Mesothelial cell of epicardium (in vitro differentiated cells): ENCODE data around the gene SSR1. TPM values are rescaled to one million over a fixed set of nuclear protein-coding genes. Genes with fewer than 3 reads are reported as not detected.
"Not testable (repeated sequence)": the region's sequence is repeated elsewhere in the genome, so short reads cannot be mapped to it uniquely, and the experiment has no call there.

Experiments used
- DNase-seq, 2 experiments: peaks; one replicate each; pipeline ENCODE4 v3.0.0; 2021; ENCODE audit warnings: low spot score in 2 of 2; ENCODE audit not compliant: unreplicated experiment in 2 of 2
- H3K27ac Mint-ChIP-seq: 2 replicates; pipeline ENCODE4 v1.8.0; 2021; ENCODE audit warnings: mixed read lengths
- H3K27me3 Mint-ChIP-seq: 2 replicates; pipeline ENCODE4 v1.8.0; 2021; ENCODE audit warnings: low read depth, mixed read lengths
- H3K36me3 Mint-ChIP-seq: 2 replicates; pipeline ENCODE4 v1.8.0; 2021; ENCODE audit warnings: mixed read lengths
- H3K4me1 Mint-ChIP-seq: 2 replicates; pipeline ENCODE4 v1.8.0; 2021; ENCODE audit warnings: mixed read lengths
- H3K4me3 Mint-ChIP-seq: 2 replicates; pipeline ENCODE4 v1.8.0; 2021; ENCODE audit warnings: mild to moderate bottlenecking, moderate library complexity, mixed read lengths
- H3K9me3 Mint-ChIP-seq: 2 replicates; pipeline ENCODE4 v1.8.0; 2021; ENCODE audit warnings: mixed read lengths
- total RNA-seq: library from RNA; stranded (reverse); gene quantifications from 3 replicates; pipeline ENCODE4 v1.2.1, GENCODE V29; 2021
- TF ChIP-seq, protein P1 (sequence below): fragments of 200-600 bp; sonication (generic); IDR thresholded peaks from one replicate; pipeline ENCODE4 v1.5.0; 2021; ENCODE audit warnings: antibody characterized with exemption; ENCODE audit not compliant: unreplicated experiment

SSR1 gene
- total RNA-seq, 1 donor from 2014 or later, result 115 TPM

DNA sequence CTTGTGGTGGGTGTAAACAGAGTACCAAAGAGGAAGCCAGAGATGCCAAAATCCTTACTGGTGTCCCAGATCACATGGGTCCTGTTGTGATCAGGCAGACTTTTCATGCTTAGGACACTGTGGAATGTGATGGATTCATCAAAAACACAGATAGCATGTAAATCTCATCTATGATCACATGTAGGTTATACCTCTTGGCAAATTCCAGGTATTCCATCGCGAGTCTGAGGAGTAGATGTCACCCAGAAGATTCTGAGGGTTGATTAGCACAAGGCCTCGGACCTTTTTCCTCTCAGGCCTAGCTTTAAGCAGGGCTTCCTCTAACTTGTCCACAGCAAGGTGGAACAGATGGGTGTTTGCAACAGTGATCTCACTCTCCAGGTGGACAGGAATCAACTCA, 28.3 kb upstream of the SSR1 start:
- Mint-ChIP-seq H3K27ac (no peak overlapping the region), H3K9me3 (no peaks in the 10 kb centered on the region), H3K4me1 (no peaks in the 10 kb centered on the region), H3K4me3 (no peak overlapping the region), H3K27me3 (no peaks in the 10 kb centered on the region), H3K36me3 (no peaks in the 10 kb centered on the region)
- TF ChIP-seq, protein P1, sequence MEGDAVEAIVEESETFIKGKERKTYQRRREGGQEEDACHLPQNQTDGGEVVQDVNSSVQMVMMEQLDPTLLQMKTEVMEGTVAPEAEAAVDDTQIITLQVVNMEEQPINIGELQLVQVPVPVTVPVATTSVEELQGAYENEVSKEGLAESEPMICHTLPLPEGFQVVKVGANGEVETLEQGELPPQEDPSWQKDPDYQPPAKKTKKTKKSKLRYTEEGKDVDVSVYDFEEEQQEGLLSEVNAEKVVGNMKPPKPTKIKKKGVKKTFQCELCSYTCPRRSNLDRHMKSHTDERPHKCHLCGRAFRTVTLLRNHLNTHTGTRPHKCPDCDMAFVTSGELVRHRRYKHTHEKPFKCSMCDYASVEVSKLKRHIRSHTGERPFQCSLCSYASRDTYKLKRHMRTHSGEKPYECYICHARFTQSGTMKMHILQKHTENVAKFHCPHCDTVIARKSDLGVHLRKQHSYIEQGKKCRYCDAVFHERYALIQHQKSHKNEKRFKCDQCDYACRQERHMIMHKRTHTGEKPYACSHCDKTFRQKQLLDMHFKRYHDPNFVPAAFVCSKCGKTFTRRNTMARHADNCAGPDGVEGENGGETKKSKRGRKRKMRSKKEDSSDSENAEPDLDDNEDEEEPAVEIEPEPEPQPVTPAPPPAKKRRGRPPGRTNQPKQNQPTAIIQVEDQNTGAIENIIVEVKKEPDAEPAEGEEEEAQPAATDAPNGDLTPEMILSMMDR, result no peak
- DNase-seq, result no peak

DNA sequence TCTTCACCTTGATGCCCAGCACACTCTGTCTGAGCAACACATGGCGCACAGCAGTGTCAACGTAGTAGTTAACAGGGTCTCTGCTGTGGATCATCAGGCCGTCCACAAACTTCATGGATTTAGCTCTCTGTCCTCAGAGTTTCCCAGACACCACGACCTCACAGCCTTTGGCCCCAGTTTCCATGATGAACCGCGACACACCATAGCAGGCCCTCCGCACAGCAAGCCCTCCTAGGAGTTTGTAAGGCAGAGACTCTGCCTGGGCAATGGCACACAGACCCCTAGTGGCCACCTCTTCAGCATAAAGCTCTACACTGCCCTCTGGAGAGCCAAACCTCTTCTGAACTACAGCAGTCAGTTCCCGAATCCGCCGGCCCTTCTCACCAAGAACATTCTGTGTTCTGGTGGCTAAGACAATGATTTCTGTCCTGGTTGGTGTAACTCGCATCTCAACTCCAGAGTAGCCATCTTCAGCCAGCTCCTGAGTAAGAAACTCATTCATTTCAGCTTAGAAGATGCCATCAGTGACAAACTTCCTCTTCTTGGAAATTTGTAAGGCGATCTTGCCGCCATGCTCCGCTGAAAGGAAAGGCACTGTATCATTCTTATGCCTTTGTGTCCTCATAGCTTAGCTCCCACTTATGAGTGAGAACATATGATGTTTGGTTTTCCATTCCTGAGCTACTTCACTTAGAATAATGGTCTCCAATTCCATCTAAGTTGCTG, 26.2 kb upstream of the SSR1 start:
- H3K36me3 Mint-ChIP-seq, H3K4me1 Mint-ChIP-seq, H3K27ac Mint-ChIP-seq, DNase-seq, H3K27me3 Mint-ChIP-seq, H3K9me3 Mint-ChIP-seq, H3K4me3 Mint-ChIP-seq: not testable (repeated sequence)

DNA sequence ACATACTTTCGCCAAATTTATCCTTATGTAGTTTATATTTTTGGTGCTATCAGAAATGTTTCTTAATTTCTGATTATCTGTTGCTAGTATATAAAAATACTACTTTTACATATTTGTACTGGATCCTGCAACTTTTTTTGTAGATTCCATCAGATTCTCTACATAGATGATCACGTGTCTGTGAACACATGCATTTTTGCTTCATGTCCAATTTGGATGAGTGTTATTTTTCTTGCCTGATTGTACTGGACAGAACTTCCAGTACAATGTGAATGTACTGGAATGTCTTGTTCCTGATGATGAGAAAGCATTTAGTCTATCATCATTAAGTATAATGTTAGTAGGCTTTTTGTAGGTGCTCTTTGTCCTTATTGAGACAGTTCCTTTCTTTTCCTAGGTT, 25.0 kb upstream of the SSR1 start:
- Mint-ChIP-seq H3K4me3 (no peak overlapping the region), H3K36me3 (no peaks in the 10 kb centered on the region), H3K27ac (no peak overlapping the region), H3K27me3 (no peaks in the 10 kb centered on the region), H3K9me3 (peaks cover 3% of the 10 kb centered on the region), H3K4me1 (no peaks in the 10 kb centered on the region)
- TF ChIP-seq, protein P1, result no peak
- no peak for DNase-seq

DNA sequence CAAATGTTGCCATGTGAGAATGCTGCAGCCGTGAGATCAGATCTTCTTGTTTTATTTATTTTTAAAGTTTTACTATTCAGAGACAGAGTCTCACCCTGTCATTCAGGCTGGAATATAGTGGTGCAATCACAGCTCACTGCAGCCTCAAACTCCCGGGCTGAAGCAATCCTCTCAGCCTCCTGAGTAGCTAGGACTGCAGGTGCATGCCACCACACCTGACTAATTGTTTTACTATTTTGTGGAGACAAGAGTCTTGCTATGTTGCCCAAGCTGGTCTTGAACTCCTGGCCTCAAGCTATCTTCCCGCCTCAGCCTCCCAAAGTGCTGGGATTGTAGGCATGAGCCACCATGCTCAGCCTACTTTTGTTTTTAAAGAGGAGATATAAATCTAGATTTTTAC, 22.5 kb upstream of the SSR1 start:
- Mint-ChIP-seq H3K4me1 (no peaks in the 10 kb centered on the region), H3K27me3 (no peaks in the 10 kb centered on the region), H3K4me3 (no peak overlapping the region), H3K9me3 (peaks cover 3% of the 10 kb centered on the region), H3K36me3 (no peaks in the 10 kb centered on the region), H3K27ac (no peak overlapping the region)
- no peak for DNase-seq
- TF ChIP-seq, protein P1, result no peak

DNA sequence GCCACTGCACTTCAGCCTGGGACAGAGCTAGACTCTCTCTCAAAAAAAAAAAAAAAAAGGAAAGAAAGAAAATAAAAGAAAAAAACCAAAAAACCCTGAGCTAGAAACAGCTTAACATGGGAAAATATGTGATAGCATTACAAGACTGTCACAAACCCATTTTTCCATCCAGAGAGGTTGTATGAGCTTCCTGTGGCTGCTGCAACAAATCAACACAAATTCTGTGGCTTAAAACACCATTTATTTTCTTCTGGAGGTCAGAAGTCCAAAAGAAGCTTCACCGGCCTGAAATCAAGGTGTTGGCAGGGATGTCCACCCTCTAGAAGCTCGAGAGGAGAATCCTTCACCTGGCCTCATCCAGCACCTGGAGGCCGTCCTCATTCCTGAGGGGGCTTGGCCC, 21.7 kb upstream of the SSR1 start:
- no peak overlapping the region for H3K27ac Mint-ChIP-seq
- TF ChIP-seq, protein P1, result no peak

DNA sequence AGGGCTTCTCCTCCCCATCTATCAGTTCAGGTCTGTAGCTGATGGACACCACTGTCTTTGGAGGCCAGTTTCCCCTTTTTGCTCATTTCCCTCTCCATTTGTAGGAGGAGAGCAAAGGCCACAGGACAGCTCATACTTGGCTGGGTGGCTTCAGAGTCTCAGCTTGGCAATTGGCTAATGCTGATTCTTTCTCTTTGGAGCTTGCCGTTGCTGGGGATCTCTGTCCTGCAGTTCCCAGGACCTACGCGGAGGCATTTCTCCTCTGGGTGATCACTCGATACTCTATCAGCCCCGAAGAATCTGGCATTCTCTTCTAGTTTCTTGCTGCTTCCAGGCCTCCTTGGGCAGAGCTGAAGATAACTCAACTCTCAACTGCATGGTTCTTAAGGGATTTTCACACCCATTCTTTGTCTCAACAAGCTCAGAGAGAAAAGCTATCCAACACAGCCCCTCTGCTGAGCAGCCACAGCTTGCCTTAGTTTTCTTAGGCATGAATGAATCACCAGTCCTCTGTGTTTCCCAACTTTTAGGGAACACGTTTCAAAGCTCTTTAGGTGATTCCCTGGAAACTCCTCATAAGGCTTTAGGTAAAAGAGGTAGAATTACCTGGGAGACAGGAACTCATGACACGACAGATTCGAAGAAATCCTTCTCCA, 19.2 kb upstream of the SSR1 start:
- Mint-ChIP-seq H3K9me3 (peaks cover 3% of the 10 kb centered on the region), H3K36me3 (no peaks in the 10 kb centered on the region), H3K4me3 (no peak overlapping the region), H3K4me1 (no peaks in the 10 kb centered on the region), H3K27me3 (no peaks in the 10 kb centered on the region), H3K27ac (no peak overlapping the region)
- TF ChIP-seq, protein P1, result no peak
- no peak for DNase-seq

More for the DNA sequence above, 21.7 kb upstream of the SSR1 start:
- Mint-ChIP-seq H3K4me3 (no peak overlapping the region), H3K36me3 (no peaks in the 10 kb centered on the region), H3K9me3 (peaks cover 3% of the 10 kb centered on the region), H3K4me1 (no peaks in the 10 kb centered on the region), H3K27me3 (no peaks in the 10 kb centered on the region)
- DNase-seq, result no peak
